Parathyroid adenoma (tissue), 2 donors: ENCODE results near the gene WASF3.
"Not testable (repeated sequence)": the region's sequence is repeated elsewhere in the genome, so short reads cannot be mapped to it uniquely, and the experiment has no call there.

ENCODE experiments used
- H2AFZ ChIP-seq: fragments of 300-600 bp; sonication (generic); one replicate; pipeline ENCODE4 v1.7.0; 2017; ENCODE audit warnings: antibody characterized with exemption, mild to moderate bottlenecking
- H3K27ac ChIP-seq: fragments of 300-600 bp; sonication (generic); one replicate; pipeline ENCODE4 v1.7.0; 2017
- H3K27me3 ChIP-seq: fragments of 300-600 bp; sonication (generic); one replicate; pipeline ENCODE4 v1.7.0; 2017; ENCODE audit warnings: low read length; ENCODE audit not compliant: control insufficient read depth, insufficient read depth
- H3K36me3 ChIP-seq: fragments of 300-600 bp; sonication (generic); one replicate; pipeline ENCODE4 v1.7.0; 2017; ENCODE audit warnings: low read length; ENCODE audit not compliant: control insufficient read depth, insufficient read depth
- H3K4me1 ChIP-seq: fragments of 300-600 bp; sonication (generic); one replicate; pipeline ENCODE4 v1.7.0; 2017; ENCODE audit warnings: control low read depth
- H3K4me2 ChIP-seq: fragments of 300-600 bp; sonication (generic); one replicate; pipeline ENCODE4 v1.7.0; 2017; ENCODE audit warnings: low read length
- H3K4me3 ChIP-seq: fragments of 300-600 bp; sonication (generic); one replicate; pipeline ENCODE4 v1.7.0; 2017; ENCODE audit warnings: low read depth, low read length
- H3K79me2 ChIP-seq: fragments of 300-600 bp; sonication (generic); one replicate; pipeline ENCODE4 v1.7.0; 2017; ENCODE audit warnings: control low read depth
- H3K9ac ChIP-seq: fragments of 300-600 bp; sonication (generic); one replicate; pipeline ENCODE4 v1.7.0; 2017; ENCODE audit warnings: mild to moderate bottlenecking
- H3K9me3 ChIP-seq: fragments of 300-600 bp; sonication (generic); one replicate; pipeline ENCODE4 v1.7.0; 2017; ENCODE audit warnings: low read length; ENCODE audit not compliant: control insufficient read depth
- CTCF ChIP-seq: fragments of 300-600 bp; sonication (generic); IDR thresholded peaks from one replicate; pipeline ENCODE4 v1.7.0; 2017; ENCODE audit warnings: antibody characterized with exemption, mild to moderate bottlenecking
- donor health status: primary hyperparathyroidism.

The WASF3 gene

DNA sequence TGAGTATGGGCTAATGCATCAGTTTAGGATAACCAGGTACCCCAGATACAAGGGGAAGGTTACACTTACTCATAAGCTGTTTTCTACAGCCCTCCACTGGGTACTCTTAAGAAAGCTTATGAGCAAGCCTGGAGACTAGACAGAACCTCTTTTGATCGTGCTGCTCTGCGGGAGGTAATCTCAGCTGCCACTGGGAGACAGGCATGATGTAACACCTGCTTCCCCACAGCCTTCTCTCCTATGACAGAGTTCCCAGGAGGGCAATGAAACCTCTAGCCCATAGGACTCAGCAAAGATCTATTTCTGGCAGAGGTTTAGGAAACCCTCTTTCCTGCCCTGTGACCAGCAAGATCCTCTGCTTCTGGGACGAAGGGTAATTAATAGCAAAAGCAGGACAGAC is 65.6 kb downstream of the WASF3 start:
- Histone ChIP-seq H3K27ac (no peak overlapping the region), H3K4me3 (no peak overlapping the region), H3K79me2 (no peaks in the 10 kb centered on the region), H2AFZ (no peak overlapping the region), H3K4me2 (no peak overlapping the region), H3K27me3 (no peaks in the 10 kb centered on the region), H3K36me3 (no peaks in the 10 kb centered on the region), H3K9ac (no peak overlapping the region), H3K4me1 (no peaks in the 10 kb centered on the region), H3K9me3 (no peaks in the 10 kb centered on the region)
- no peak for TF ChIP-seq CTCF

DNA sequence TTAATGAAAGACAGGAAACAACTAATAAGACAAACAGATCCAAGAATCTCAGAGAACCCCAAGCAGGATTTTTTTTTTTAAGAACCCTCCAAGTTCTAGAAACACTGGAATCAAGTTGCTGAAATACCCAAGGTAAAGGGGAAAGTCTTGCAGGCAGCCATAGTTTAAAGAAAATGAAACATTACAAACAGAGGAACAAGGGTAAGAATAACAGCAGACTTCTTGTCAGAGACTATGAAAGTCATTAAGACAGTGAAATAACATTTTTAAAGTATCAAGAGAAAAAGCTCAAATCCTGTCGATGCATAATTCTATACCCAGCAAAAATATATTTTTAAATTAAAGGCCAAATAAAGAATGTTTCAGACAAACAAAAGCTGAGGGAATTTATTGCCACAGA is 67.1 kb downstream of the WASF3 start:
- Histone ChIP-seq H2AFZ (no peak overlapping the region), H3K36me3 (no peaks in the 10 kb centered on the region)
- TF ChIP-seq CTCF: no peak

DNA sequence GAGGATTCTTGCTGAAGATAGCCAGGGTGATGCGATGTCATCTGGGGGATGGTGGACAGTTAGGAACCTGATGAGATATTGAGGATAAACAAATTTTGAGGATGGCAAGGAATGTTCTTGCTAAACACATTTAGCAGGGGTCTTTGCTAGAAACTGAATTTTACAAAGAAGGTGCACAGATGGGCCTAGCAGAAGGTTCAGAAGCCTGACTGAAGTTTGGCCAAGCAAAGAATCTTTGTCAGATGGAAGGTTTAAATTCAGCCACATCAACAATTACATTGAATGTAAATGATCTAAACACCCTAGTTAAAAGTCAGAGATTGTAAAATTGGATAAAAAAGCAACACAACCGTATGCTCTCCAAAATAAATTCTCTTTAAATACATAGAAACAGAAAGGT is 68.8 kb downstream of the WASF3 start:
- Histone ChIP-seq H3K9me3 (no peaks in the 10 kb centered on the region), H2AFZ (no peak overlapping the region), H3K36me3 (no peaks in the 10 kb centered on the region), H3K9ac (no peak overlapping the region), H3K4me2 (no peak overlapping the region), H3K79me2 (no peaks in the 10 kb centered on the region), H3K4me1 (no peaks in the 10 kb centered on the region), H3K27ac (no peak overlapping the region), H3K4me3 (no peak overlapping the region), H3K27me3 (no peaks in the 10 kb centered on the region)
- no peak for TF ChIP-seq CTCF

More for the DNA sequence above, 67.1 kb downstream of the WASF3 start:
- Histone ChIP-seq H3K27ac (no peak overlapping the region), H3K27me3 (no peaks in the 10 kb centered on the region), H3K4me2 (no peak overlapping the region), H3K4me3 (no peak overlapping the region), H3K79me2 (no peaks in the 10 kb centered on the region), H3K9me3 (no peaks in the 10 kb centered on the region), H3K9ac (no peak overlapping the region), H3K4me1 (no peaks in the 10 kb centered on the region)

DNA sequence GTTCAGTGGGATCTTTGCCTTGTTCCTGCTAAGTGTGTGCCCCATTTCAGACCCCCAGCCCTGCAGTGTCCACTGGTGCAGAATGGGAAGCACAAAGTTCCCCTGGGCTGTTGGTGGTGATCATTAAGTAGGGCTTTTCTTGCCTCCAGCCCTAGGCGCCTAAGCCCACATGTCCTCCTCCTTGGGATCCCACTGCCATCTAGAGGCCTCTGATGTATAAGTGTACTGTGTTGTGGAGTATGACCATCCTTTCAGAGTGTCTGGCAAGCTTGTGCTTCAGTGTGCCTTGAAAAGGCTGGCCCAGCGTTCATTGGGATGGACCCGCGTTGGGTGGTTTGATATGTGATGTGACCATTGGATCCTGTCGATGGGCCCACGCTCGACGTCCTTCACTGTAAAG is 71.2 kb downstream of the WASF3 start:
- Histone ChIP-seq H3K9ac (no peak overlapping the region), H3K79me2 (no peaks in the 10 kb centered on the region), H2AFZ (no peak overlapping the region), H3K27me3 (no peaks in the 10 kb centered on the region), H3K4me2 (no peak overlapping the region), H3K27ac (no peak overlapping the region), H3K4me1 (no peaks in the 10 kb centered on the region), H3K4me3 (no peak overlapping the region), H3K36me3 (no peaks in the 10 kb centered on the region), H3K9me3 (no peaks in the 10 kb centered on the region)
- TF ChIP-seq CTCF: no peak

GRCh38 chr13:26629260-26629825 is 71.9 kb downstream of the WASF3 start:
- Histone ChIP-seq H3K79me2 (no peaks in the 10 kb centered on the region), H3K4me3 (no peak overlapping the region), H3K36me3 (no peaks in the 10 kb centered on the region), H3K27ac (no peak overlapping the region), H3K4me2 (no peak overlapping the region), H3K4me1 (no peaks in the 10 kb centered on the region), H3K27me3 (no peaks in the 10 kb centered on the region), H3K9me3 (no peaks in the 10 kb centered on the region), H3K9ac (no peak overlapping the region), H2AFZ (no peak overlapping the region)
- TF ChIP-seq CTCF: no peak

DNA sequence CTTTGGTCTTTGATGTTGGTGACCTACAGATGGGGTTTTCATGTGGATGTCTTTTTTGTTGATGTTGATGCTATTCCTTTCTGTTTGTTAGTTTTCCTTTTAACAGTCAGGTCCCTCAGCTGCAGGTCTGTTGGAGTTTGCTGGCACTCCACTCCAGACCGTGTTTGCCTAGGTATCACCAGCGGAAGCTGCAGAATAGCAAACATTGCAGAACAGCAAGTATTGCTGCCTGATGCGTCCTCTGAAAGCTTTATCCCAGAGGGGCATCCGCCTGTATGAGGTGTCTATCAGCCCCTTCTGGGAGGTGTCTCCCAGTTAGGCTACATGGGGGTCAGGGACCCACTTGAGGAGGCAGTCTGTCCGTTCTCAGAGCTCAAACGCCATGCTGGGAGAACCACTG is 78.2 kb downstream of the WASF3 start:
- H3K27ac ChIP-seq, H3K9ac ChIP-seq: not testable (repeated sequence)

DNA sequence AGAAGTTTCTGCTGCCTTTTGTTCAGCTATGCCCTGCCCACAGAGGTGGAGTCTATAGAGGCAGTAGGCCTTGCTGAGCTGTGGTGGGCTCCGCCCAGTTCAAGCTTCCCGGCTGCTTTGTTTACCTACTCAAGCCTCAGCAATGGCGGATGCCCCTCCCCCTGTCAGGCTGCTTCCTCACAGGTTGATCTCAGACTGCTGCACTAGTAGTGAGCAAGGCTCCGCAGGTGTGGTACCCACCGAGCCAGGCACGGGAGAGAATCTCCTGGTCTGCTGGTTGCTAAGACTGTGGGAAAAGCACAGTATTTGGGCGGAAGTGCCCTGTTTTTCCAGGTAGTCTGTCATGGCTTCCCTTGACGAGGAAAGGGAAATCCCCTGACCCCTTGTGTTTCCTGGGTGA is 78.6 kb downstream of the WASF3 start:
- H3K36me3 ChIP-seq, H3K27ac ChIP-seq, H3K4me1 ChIP-seq, H3K4me2 ChIP-seq, H3K27me3 ChIP-seq, H3K79me2 ChIP-seq, H3K4me3 ChIP-seq, H2AFZ ChIP-seq, H3K9ac ChIP-seq, H3K9me3 ChIP-seq: not testable (repeated sequence)

More for the DNA sequence above, 78.2 kb downstream of the WASF3 start:
- not testable (repeated sequence) for H3K4me2 ChIP-seq, H3K79me2 ChIP-seq, H3K9me3 ChIP-seq, H3K4me1 ChIP-seq, H2AFZ ChIP-seq, H3K36me3 ChIP-seq, H3K27me3 ChIP-seq, H3K4me3 ChIP-seq
